Endothelial cell of umbilical vein (primary cell): ENCODE results near the gene TMCC3. TPM values are rescaled to one million over a fixed set of nuclear protein-coding genes. Genes with fewer than 3 reads are reported as not detected.

ENCODE experiments used
- BruUV-seq: library from RNA; stranded (reverse); fragments of 400-500 nt; replicated peaks from 2 replicates; lab custom pipeline; 2021; lab: Mats Ljungman, UMichigan
- CTCF ChIA-PET: fragments of 300-600, 350-600 bp; sonication (Branson Sonifier 250); formaldehyde crosslinking; loops from one replicate; lab custom pipeline; 2021; ENCODE audit warnings: antibody characterized with exemption, inconsistent platforms; lab: Charles Lee
- POLR2A ChIA-PET: fragments of 300-600, 350-600 bp; sonication (Branson Sonifier 250); formaldehyde crosslinking; loops from one replicate; lab custom pipeline; 2021; ENCODE audit warnings: antibody characterized with exemption, inconsistent platforms; lab: Charles Lee
- DNase-seq: peaks from one replicate; pipeline ENCODE4 v3.0.0-alpha.2; 2011; ENCODE audit warnings: low read depth, low spot score
- FAIRE-seq: peaks from 2 replicates; lab custom pipeline; 2011; peaks lifted over from hg19 to GRCh38; lab: Jason Lieb, UNC
- H2AFZ ChIP-seq: 2 replicates; pipeline ENCODE4 v1.6.0; 2012; ENCODE audit warnings: low read depth, low read length, control low read depth, inconsistent platforms
- H3K27ac ChIP-seq: 2 replicates; pipeline ENCODE4 v1.5.1; 2011; ENCODE audit warnings: low read depth, mild to moderate bottlenecking, control low read depth, low read length, moderate library complexity; ENCODE audit not compliant: insufficient read depth
- H3K27me3 ChIP-seq, 2 experiments: 2 replicates each; pipeline versions ENCODE4 v1.6.0 to v1.6.1; 2011; ENCODE audit warnings: low read length in 2 of 2, mixed read lengths in 1 of 2; ENCODE audit not compliant: control insufficient read depth in 2 of 2, insufficient read depth in 2 of 2
- H3K36me3 ChIP-seq, 2 experiments: 2 replicates in 1 of 2; 3 replicates in 1 of 2; pipeline ENCODE4 v1.5.1; 2011; ENCODE audit warnings: low read length in 2 of 2, mild to moderate bottlenecking in 1 of 2, moderate library complexity in 1 of 2; ENCODE audit not compliant: control insufficient read depth in 2 of 2, insufficient read depth in 2 of 2; ENCODE audit errors: extremely low read depth in 1 of 2
- H3K4me1 ChIP-seq: 3 replicates; pipeline ENCODE4 v1.5.1; 2011; ENCODE audit warnings: mild to moderate bottlenecking, low read length; ENCODE audit not compliant: control insufficient read depth, insufficient read depth; ENCODE audit errors: extremely low read depth
- H3K4me2 ChIP-seq: 2 replicates; pipeline ENCODE4 v1.6.1; 2011; ENCODE audit warnings: low read length, control low read depth, mixed read lengths; ENCODE audit not compliant: insufficient read depth
- H3K4me3 ChIP-seq, 3 experiments: fragments of 200-600 bp in 1 of 3; sonication (generic), shearing (Covaris generic) in 1 of 3; replicated peaks in 1 of 3; 2 replicates each; pipeline ENCODE4 v1.5.1; 2011 to 2016; ENCODE audit warnings: control low read depth in 3 of 3, low read length in 3 of 3, mild to moderate bottlenecking in 2 of 3, inconsistent platforms in 1 of 3, low read depth in 1 of 3, moderate library complexity in 1 of 3; ENCODE audit not compliant: insufficient read depth in 1 of 3
- H3K79me2 ChIP-seq: 2 replicates; pipeline ENCODE4 v1.6.0; 2012; ENCODE audit warnings: low read length, inconsistent platforms; ENCODE audit not compliant: control insufficient read depth, insufficient read depth
- H3K9ac ChIP-seq: replicated peaks from 2 replicates; pipeline ENCODE3; 2011; ENCODE audit warnings: low read length, control low read depth; ENCODE audit not compliant: insufficient read depth; ENCODE audit errors: extremely low read depth
- H3K9me1 ChIP-seq: replicated peaks from 3 replicates; pipeline ENCODE4 v1.6.0; 2011; ENCODE audit warnings: mild to moderate bottlenecking, low read length; ENCODE audit not compliant: control insufficient read depth, insufficient read depth; ENCODE audit errors: extremely low read depth
- H3K9me3 ChIP-seq: replicated peaks from 2 replicates; pipeline ENCODE4 v1.5.1; 2012; ENCODE audit warnings: low read length, inconsistent platforms; ENCODE audit not compliant: control insufficient read depth, insufficient read depth
- H4K20me1 ChIP-seq: replicated peaks from 2 replicates; pipeline ENCODE3; 2011; ENCODE audit warnings: mild to moderate bottlenecking, low read length; ENCODE audit not compliant: control insufficient read depth, insufficient read depth; ENCODE audit errors: extremely low read depth
- EZH2 ChIP-seq: IDR thresholded peaks from 2 replicates; pipeline ENCODE4 v1.6.1; 2012; ENCODE audit warnings: borderline replicate concordance, low read depth, mild to moderate bottlenecking, moderate library complexity, low read length, inconsistent platforms; ENCODE audit not compliant: severe bottlenecking
- FOS ChIP-seq: IDR thresholded peaks from 2 replicates; pipeline ENCODE4 v1.6.1; 2011; ENCODE audit warnings: mild to moderate bottlenecking, low read length, moderate library complexity, borderline replicate concordance; ENCODE audit not compliant: insufficient read depth
- GATA2 ChIP-seq: IDR thresholded peaks from 2 replicates; pipeline ENCODE4 v1.7.0; 2011; ENCODE audit warnings: low read depth, mild to moderate bottlenecking, moderate library complexity, mixed read lengths, low read length; ENCODE audit not compliant: insufficient read length, insufficient read depth
- JUN ChIP-seq: IDR thresholded peaks from 2 replicates; pipeline ENCODE4 v1.6.1; 2011; ENCODE audit warnings: borderline replicate concordance, low read depth; ENCODE audit not compliant: insufficient read length, insufficient read depth
- MYC ChIP-seq: IDR thresholded peaks from one replicate; pipeline ENCODE4 v1.6.1; 2011; ENCODE audit warnings: mild to moderate bottlenecking, low read depth, low read length
- POLR2A ChIP-seq: IDR thresholded peaks from 2 replicates; pipeline ENCODE4 v1.6.1; 2012; ENCODE audit warnings: low read depth, mild to moderate bottlenecking, control low read depth, low read length
- POLR2AphosphoS5 ChIP-seq: IDR thresholded peaks from 2 replicates; pipeline ENCODE4 v1.6.1; 2012; ENCODE audit warnings: low read depth, mild to moderate bottlenecking, control low read depth, low read length, moderate library complexity; ENCODE audit not compliant: insufficient read depth
- dilution Hi-C: fragments of 300-500 bp; cut with MboI; formaldehyde crosslinking; loops from one replicate; pipeline ENCODE4 v1.15.0; 2019; ENCODE audit warnings: low sequenced_read_pairs; ENCODE audit not compliant: extremely low pct_ligation_motif_present
- intact Hi-C: fragments of 100-400 bp; cut with micrococcal nuclease; formaldehyde crosslinking; loops from one replicate; pipeline ENCODE4 v1.10.0; 2022
- polyA plus RNA-seq, 4 experiments: library from polyadenylated mRNA; depleted of rRNA in 3 of 4; stranded (reverse) in 3 of 4; unstranded in 1 of 4; fragments of >200 nt; gene quantifications; 2 replicates each; pipeline versions ENCODE4 v1.2.1 to v1.2.3, GENCODE V29; 2011 to 2012; ENCODE audit warnings: missing spikeins in 1 of 4
- total RNA-seq: library from RNA; stranded (reverse); gene quantifications from 2 replicates; pipeline ENCODE4 v1.2.3, GENCODE V29; 2021
- TF ChIP-seq, protein P1 (sequence below), 2 donors: IDR thresholded peaks; 1 replicate in 1 of 2; 2 replicates in 1 of 2; pipeline ENCODE4 v1.5.1; 2011; ENCODE audit warnings: low read length in 2 of 2, mild to moderate bottlenecking in 2 of 2, moderate library complexity in 2 of 2, control low read depth in 1 of 2, inconsistent platforms in 1 of 2, low read depth in 1 of 2; ENCODE audit not compliant: insufficient read depth in 1 of 2; ENCODE audit errors: extremely low read depth in 1 of 2
- TF ChIP-seq, protein P2 (sequence below): IDR thresholded peaks from 2 replicates; pipeline ENCODE4 v1.6.1; 2011; ENCODE audit not compliant: insufficient read depth, insufficient read length

TMCC3 gene
- total and polyA plus RNA-seq, 2 donors (not counting 3 experiments of a cell fraction or from before 2014, with no cell fraction given): 13.5 to 30.4 TPM

DNA sequence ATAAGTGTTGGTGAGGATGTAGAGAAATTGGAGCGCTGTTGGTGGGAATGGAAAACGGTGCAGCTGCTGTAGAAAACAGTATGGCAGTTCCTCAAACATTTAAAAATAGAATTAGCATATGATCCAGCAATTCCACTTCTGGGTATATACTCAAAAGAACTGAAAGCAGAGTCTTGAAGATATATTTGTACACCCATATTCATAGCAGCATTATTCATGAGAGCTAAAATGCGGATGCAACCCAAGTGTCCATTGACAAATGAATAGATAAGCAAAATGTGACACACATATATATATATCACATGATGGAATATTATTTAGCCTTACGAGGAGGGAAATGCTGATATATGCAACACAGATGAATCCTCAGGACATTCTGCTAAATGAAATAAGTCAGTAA, 106.0 kb downstream of the TMCC3 start:
- dilution Hi-C loops: no loop called here
- H3K4me1 ChIP-seq: no peaks in the 10 kb centered on the region
- TF ChIP-seq POLR2A (no peak), EZH2 (no peak)
- FAIRE-seq (no peak), DNase-seq (no peak)
- no peaks in the 10 kb centered on the region for H4K20me1 ChIP-seq
- intact Hi-C loops: no loop called here
- no peaks in the 10 kb centered on the region for H3K9me1 ChIP-seq
- no peaks in the 10 kb centered on the region for H3K79me2 ChIP-seq
- no TSS peak for BruUV-seq
- H3K27ac ChIP-seq: no peak overlapping the region
- no peak overlapping the region for H3K4me2 ChIP-seq
- H2AFZ ChIP-seq: no peak overlapping the region
- POLR2A ChIA-PET: no interaction called here
- H3K9me3 ChIP-seq: no peaks in the 10 kb centered on the region
- H3K27me3 ChIP-seq: no peaks in the 10 kb centered on the region
- CTCF ChIA-PET: interaction anchor here (1.1 to 1.8 kb wide), 3 partner anchors 61 to 990 kb away, joined by 3 to 11 read pairs (median 5); no protein-coding TSS in a partner anchor
- no peaks in the 10 kb centered on the region for H3K36me3 ChIP-seq
- H3K4me3 ChIP-seq: no peak overlapping the region
- H3K9ac ChIP-seq: no peak overlapping the region

DNA sequence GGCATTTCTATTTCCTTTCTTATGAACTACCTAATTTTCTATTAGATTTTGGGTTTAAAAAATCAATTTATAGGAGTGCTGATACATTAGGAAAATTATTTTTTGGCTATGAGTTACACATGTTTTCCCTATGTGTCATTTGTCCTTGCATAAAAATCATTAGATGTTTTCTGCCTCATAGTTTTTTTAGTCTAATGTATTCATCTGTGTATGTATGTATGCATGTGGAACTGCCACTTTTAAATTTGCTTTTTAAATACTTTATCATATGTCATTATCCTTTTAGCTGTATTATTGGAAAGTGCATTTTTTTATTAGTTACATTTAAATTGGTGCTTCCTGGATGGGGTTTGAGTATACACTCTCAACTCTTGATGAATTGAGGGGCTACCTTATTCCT, 112.0 kb downstream of the TMCC3 start:
- no TSS peak for BruUV-seq
- Histone ChIP-seq H3K4me3 (no peak overlapping the region), H3K9me3 (no peaks in the 10 kb centered on the region), H3K9me1 (no peaks in the 10 kb centered on the region), H3K27ac (no peak overlapping the region), H2AFZ (no peak overlapping the region), H3K9ac (no peak overlapping the region), H3K4me2 (no peak overlapping the region), H3K36me3 (no peaks in the 10 kb centered on the region), H3K4me1 (no peaks in the 10 kb centered on the region), H4K20me1 (no peaks in the 10 kb centered on the region), H3K79me2 (no peaks in the 10 kb centered on the region), H3K27me3 (no peaks in the 10 kb centered on the region)
- ChIA-PET CTCF (interaction anchor here (2.2 kb wide), 1 partner anchor 403 kb away, joined by 9 read pairs; no protein-coding TSS in a partner anchor), POLR2A (no interaction called here)
- DNase-seq: no peak
- dilution Hi-C loops: no loop called here
- no peak for TF ChIP-seq POLR2A
- TF ChIP-seq, protein P1, sequence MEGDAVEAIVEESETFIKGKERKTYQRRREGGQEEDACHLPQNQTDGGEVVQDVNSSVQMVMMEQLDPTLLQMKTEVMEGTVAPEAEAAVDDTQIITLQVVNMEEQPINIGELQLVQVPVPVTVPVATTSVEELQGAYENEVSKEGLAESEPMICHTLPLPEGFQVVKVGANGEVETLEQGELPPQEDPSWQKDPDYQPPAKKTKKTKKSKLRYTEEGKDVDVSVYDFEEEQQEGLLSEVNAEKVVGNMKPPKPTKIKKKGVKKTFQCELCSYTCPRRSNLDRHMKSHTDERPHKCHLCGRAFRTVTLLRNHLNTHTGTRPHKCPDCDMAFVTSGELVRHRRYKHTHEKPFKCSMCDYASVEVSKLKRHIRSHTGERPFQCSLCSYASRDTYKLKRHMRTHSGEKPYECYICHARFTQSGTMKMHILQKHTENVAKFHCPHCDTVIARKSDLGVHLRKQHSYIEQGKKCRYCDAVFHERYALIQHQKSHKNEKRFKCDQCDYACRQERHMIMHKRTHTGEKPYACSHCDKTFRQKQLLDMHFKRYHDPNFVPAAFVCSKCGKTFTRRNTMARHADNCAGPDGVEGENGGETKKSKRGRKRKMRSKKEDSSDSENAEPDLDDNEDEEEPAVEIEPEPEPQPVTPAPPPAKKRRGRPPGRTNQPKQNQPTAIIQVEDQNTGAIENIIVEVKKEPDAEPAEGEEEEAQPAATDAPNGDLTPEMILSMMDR (IDR thresholded peaks at IDR 0.05; ENCODE audit: extremely low read depth in 1 of 2, insufficient read depth in 1 of 2, low read depth in 1 of 2, low read length in 2 of 2): no peak
- TF ChIP-seq MYC: no peak
- no peak for TF ChIP-seq POLR2AphosphoS5
- TF ChIP-seq GATA2: no peak
- TF ChIP-seq, protein P2, sequence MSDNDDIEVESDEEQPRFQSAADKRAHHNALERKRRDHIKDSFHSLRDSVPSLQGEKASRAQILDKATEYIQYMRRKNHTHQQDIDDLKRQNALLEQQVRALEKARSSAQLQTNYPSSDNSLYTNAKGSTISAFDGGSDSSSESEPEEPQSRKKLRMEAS: no peak
- TF ChIP-seq JUN: no peak
- TF ChIP-seq FOS: no peak
- TF ChIP-seq EZH2: no peak
- FAIRE-seq: no peak
- intact Hi-C loops: no loop called here
